ENCODE measurements around the gene AUNIP.

Gene AUNIP

DNA sequence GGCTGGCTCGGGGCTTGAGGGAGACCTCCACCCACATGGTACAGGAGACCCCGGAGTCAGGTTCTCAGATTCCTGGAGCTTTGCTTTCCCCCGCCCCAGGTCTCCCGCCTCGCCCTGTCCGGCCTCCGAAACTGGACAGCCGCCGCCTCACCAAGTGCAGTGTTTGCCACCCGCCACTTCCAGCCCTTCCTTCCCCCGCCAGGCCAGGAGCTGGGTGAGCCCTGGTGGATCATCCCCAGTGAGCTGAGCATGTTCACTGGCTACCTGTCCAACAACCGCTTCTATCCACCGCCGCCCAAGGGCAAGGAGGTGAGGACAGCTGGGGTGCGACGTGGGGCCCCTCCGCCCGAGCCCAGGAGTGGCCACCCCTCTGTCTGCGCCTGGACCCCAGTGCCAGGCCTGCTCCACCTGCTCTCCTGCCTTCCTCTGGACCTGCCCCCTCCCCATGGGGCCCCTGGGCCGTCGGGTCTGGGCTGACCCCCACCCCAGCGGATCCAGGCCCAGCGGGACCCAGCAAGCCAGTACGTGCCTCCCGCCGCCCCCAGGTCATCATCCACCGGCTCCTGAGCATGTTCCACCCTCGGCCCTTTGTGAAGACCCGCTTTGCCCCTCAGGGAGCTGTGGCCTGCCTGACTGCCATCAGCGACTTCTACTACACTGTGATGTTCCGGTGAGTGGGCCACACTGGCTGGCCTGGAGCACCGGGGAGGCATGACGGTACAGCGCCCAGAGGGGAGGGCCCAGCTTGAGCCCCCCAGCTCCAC, 50.6 kb downstream of the AUNIP start:
- TF ChIP-seq, protein P1, sequence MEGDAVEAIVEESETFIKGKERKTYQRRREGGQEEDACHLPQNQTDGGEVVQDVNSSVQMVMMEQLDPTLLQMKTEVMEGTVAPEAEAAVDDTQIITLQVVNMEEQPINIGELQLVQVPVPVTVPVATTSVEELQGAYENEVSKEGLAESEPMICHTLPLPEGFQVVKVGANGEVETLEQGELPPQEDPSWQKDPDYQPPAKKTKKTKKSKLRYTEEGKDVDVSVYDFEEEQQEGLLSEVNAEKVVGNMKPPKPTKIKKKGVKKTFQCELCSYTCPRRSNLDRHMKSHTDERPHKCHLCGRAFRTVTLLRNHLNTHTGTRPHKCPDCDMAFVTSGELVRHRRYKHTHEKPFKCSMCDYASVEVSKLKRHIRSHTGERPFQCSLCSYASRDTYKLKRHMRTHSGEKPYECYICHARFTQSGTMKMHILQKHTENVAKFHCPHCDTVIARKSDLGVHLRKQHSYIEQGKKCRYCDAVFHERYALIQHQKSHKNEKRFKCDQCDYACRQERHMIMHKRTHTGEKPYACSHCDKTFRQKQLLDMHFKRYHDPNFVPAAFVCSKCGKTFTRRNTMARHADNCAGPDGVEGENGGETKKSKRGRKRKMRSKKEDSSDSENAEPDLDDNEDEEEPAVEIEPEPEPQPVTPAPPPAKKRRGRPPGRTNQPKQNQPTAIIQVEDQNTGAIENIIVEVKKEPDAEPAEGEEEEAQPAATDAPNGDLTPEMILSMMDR (IDR thresholded peaks at IDR 0.05; ENCODE audit: insufficient read depth, missing control alignments), result no peak
- DNase-seq (ENCODE audit: insufficient read length, low spot score) (no peak), FAIRE-seq (no peak)

- DNase-seq (ENCODE audit: insufficient read length, low spot score) (no peak), FAIRE-seq (no peak)
- TF ChIP-seq, protein P1 (IDR thresholded peaks at IDR 0.05; ENCODE audit: insufficient read depth, missing control alignments), result no peak
These were observed 51.5 kb downstream of the AUNIP start for GRCh38 chr1:25807480-25808390.

GRCh38 chr1:25806418-25806817, 52.8 kb downstream of the AUNIP start:
- TF ChIP-seq, protein P1 (IDR thresholded peaks at IDR 0.05; ENCODE audit: insufficient read depth, missing control alignments), result no peak
- FAIRE-seq, result no peak

DNA sequence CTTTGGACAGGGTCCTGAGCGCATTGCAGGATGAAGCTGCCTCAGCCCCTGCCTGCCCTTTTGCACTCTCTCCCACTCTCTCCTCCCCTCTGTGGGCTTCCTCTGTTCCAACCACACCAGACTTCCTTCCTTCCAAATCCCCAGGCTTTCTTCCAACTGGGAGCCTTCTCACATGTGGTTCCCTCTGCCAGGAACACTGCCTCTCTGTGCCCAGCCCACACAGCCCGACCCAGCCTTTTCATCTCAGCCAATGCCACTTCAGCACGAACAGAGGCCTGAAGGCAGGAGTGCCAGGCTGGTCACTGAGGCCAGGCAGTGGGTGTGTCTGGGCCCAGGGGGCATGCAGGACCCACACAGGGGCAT, 53.4 kb downstream of the AUNIP start:
- DNase-seq (ENCODE audit: insufficient read length, low spot score), result no peak
- TF ChIP-seq, protein P1 (IDR thresholded peaks at IDR 0.05; ENCODE audit: insufficient read depth, missing control alignments), result no peak
- no peak for FAIRE-seq

More at GRCh38 chr1:25806418-25806817, 52.8 kb downstream of the AUNIP start:
- DNase-seq (ENCODE audit: insufficient read length, low spot score), result no peak

- no peak for FAIRE-seq
- no peak for DNase-seq (ENCODE audit: insufficient read length, low spot score)
- TF ChIP-seq, protein P1 (IDR thresholded peaks at IDR 0.05; ENCODE audit: insufficient read depth, missing control alignments), result no peak
These were observed 54.0 kb downstream of the AUNIP start for GRCh38 chr1:25804964-25805862.

- FAIRE-seq (no peak), DNase-seq (ENCODE audit: insufficient read length, low spot score) (no peak)
- TF ChIP-seq, protein P1 (IDR thresholded peaks at IDR 0.05; ENCODE audit: insufficient read depth, missing control alignments), result no peak
These were observed 54.9 kb downstream of the AUNIP start for GRCh38 chr1:25804244-25804963.
